Stimulated activated CD8-positive, alpha-beta memory T cell treated with anti-CD3 and anti-CD28 coated beads, Interleukin-2, amount 100 ng/mL, for 1 hour (primary cell): ENCODE results near the gene EFCAB6.

Experiments
- DNase-seq, 2 donors: peaks; one replicate each; pipeline ENCODE4 v3.0.0-alpha.2; 2020; ENCODE audit warnings: low read depth in 2 of 2

Gene EFCAB6

GRCh38 chr22:43802897-43803495 lies 9.1 kb downstream of the EFCAB6 start:
- no peak for DNase-seq

- no peak for DNase-seq
Observed at GRCh38 chr22:43800970-43801369, 11.1 kb downstream of the EFCAB6 start.

GRCh38 chr22:43798492-43798891 lies 13.6 kb downstream of the EFCAB6 start:
- DNase-seq: no peak

- DNase-seq: no peak
Observed at GRCh38 chr22:43796567-43796966, 15.5 kb downstream of the EFCAB6 start.

- DNase-seq: no peak
Observed at GRCh38 chr22:43795320-43795719, 16.8 kb downstream of the EFCAB6 start.

- DNase-seq: no peak
Observed at GRCh38 chr22:43792905-43793304, 19.2 kb downstream of the EFCAB6 start.

- DNase-seq: no peak
Observed at GRCh38 chr22:43789452-43789851, 22.7 kb downstream of the EFCAB6 start.

- no peak for DNase-seq
Observed at GRCh38 chr22:43783777-43784176, 28.3 kb downstream of the EFCAB6 start.

- no peak for DNase-seq
Observed at GRCh38 chr22:43782448-43782847, 29.7 kb downstream of the EFCAB6 start.

- DNase-seq: no peak
Observed at GRCh38 chr22:43777286-43777685, 34.8 kb downstream of the EFCAB6 start.

GRCh38 chr22:43776081-43776670 lies 35.9 kb downstream of the EFCAB6 start:
- no peak for DNase-seq

- no peak for DNase-seq
Observed at GRCh38 chr22:43774318-43774915, 37.7 kb downstream of the EFCAB6 start.

- no peak for DNase-seq
Observed at GRCh38 chr22:43772831-43773230, 39.3 kb downstream of the EFCAB6 start.

- DNase-seq: no peak
Observed at GRCh38 chr22:43755452-43755851, 56.7 kb downstream of the EFCAB6 start.

GRCh38 chr22:43755011-43755410 lies 57.1 kb downstream of the EFCAB6 start:
- DNase-seq: no peak

GRCh38 chr22:43754176-43754575 lies 57.9 kb downstream of the EFCAB6 start:
- DNase-seq: no peak

- DNase-seq: no peak
Observed at GRCh38 chr22:43753688-43754087, 58.4 kb downstream of the EFCAB6 start.

GRCh38 chr22:43750751-43751150 lies 61.4 kb downstream of the EFCAB6 start:
- DNase-seq: no peak

GRCh38 chr22:43749473-43749872 lies 62.6 kb downstream of the EFCAB6 start:
- DNase-seq: no peak

- no peak for DNase-seq
Observed at GRCh38 chr22:43747877-43748276, 64.2 kb downstream of the EFCAB6 start.

- no peak for DNase-seq
Observed at GRCh38 chr22:43747058-43747457, 65.0 kb downstream of the EFCAB6 start.

- no peak for DNase-seq
Observed at GRCh38 chr22:43745783-43746356, 66.2 kb downstream of the EFCAB6 start.

GRCh38 chr22:43745411-43745770 lies 66.7 kb downstream of the EFCAB6 start:
- no peak for DNase-seq
